ENCODE data around the gene UAP1. TPM values are rescaled to one million over a fixed set of nuclear protein-coding genes. Genes with fewer than 3 reads are reported as not detected.

UAP1 gene
- total RNA-seq, 2 experiments from 2014 or later: 14.1 to 23.5 TPM

DNA sequence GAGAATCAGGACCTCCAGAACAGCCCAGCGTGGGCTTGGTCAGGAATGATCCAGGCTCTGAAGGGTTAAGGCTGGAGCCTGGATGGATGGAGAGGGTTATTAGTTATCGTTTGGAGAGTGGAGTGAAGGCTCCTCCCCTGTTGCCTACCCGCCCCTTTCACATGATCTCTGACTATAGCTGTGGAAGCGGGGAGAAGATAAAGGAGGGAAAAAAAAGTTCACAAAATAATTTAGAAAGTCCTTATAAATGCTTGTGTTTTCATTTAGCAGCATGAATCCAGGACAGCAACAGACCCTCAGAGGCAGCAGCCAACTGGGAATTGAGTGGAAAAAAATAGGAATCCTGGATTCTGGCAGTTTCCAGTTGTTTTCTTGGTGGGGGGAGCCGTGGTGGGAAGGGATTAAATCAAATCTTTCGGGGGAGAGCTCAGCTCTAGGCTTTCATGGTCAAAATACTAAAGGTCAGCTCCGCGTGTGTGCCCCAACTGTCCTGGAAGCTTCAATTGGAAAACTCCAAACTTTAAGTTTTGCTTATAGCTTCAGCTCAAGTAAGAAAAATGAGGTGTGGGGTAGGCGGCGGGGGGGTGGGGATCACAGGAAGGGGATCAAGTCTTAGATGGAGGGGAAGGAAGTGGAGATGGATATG lies 70.1 kb downstream of the UAP1 start:
- CTCF ChIA-PET: interaction anchor here (1.7 kb wide), 1 partner anchor 18 kb away, joined by 5 read pairs; no protein-coding TSS in a partner anchor
- DNase-seq (no peak), ATAC-seq (no peak)
- Mint-ChIP-seq H3K9me3 (ENCODE audit: low read depth) (no peaks in the 10 kb centered on the region), H3K36me3 (no peaks in the 10 kb centered on the region), H3K4me3 (no peak overlapping the region), H3K4me1 (peaks cover 8% of the 10 kb centered on the region), H3K27ac (no peak overlapping the region), H3K27me3 (peaks cover 6% of the 10 kb centered on the region)

- CTCF ChIA-PET: interaction anchor here (1.7 kb wide), 1 partner anchor 19 kb away, joined by 5 read pairs; no protein-coding TSS in a partner anchor
- DNase-seq (no peak), ATAC-seq (no peak)
- no peak within 1 kb of the TSS for H3K27ac Mint-ChIP-seq
- no peaks in the 10 kb centered on the region for H3K36me3 Mint-ChIP-seq
- no peak within 1 kb of the TSS for H3K4me3 Mint-ChIP-seq
- H3K9me3 Mint-ChIP-seq (ENCODE audit: low read depth): no peaks in the 10 kb centered on the region
- H3K4me1 Mint-ChIP-seq: peaks cover 4% of the 10 kb centered on the region
- peaks cover 6% of the 10 kb centered on the region for H3K27me3 Mint-ChIP-seq
These were observed 70.7 kb downstream of the UAP1 start, which contains the start of gene DDR2 for GRCh38 chr1:162632217-162632666. DDR2 (plus strand) TSS chr1:162632464; CDS start chr1:162719064, 86,600 bp downstream.

DNA sequence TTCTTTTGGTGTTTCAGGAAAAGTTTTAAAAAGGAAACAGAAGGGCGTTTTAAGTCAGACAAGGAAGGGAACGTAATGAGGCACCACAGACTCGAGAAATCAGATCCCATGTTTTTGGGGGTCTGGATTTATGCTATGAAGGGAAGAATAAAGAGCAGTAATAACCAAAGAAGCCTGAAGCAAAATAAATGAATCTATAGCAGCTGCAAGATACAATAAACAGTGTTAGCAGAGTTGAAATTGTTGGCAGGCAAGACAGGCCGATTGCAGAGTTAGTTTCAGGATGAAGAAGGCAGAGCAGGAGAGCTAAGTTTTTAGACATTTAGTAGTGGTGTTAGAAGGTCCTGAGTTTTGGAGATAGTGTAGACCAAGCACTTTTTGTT lies 71.2 kb downstream of the UAP1 start:
- CTCF ChIA-PET: interaction anchor here (1.7 kb wide), 1 partner anchor 19 kb away, joined by 5 read pairs; no protein-coding TSS in a partner anchor
- no peak overlapping the region for H3K27ac Mint-ChIP-seq
- no peak for ATAC-seq

DNA sequence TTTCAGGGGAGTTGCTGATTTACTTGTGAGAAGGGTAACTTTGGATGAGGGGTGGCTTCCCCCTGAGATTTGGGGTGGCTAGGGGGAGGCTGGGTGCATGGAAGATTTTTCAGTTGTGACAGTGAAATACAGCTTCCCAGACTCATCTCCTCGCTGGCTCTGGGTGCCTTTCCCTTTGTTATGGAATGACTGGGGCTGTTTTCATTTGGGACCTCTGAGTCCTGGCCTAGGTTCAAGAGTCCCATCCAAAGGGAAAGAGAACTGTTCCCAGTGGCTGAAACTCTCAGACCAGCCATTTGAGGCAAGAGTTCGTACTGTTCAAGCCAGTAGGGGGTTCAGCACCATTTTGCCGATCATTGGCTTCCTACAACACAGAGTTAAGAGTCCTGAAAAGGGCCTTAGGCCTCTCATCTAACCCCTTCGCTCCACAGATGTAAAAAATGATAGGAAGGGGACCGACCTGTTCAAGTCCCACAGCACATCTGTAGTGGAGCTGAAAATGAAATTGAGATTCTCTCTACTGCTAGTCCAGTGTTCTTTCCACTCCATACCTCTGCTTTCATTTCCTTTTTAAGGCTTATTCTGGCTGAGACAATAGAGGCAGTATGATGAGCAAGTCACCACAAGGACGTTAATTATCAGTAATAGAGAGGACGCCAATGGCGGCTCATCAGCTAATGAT lies 71.7 kb downstream of the UAP1 start:
- no peak for DNase-seq
- CTCF ChIA-PET: interaction anchor here (1.7 kb wide), 1 partner anchor 20 kb away, joined by 5 read pairs; no protein-coding TSS in a partner anchor

More for the DNA sequence above, 71.2 kb downstream of the UAP1 start:
- H3K9me3 Mint-ChIP-seq (ENCODE audit: low read depth): no peaks in the 10 kb centered on the region
- no peak for DNase-seq
- peaks cover under 1% of the 10 kb centered on the region for H3K4me1 Mint-ChIP-seq
- H3K4me3 Mint-ChIP-seq: no peak overlapping the region
- H3K36me3 Mint-ChIP-seq: no peaks in the 10 kb centered on the region
- H3K27me3 Mint-ChIP-seq: peaks cover 6% of the 10 kb centered on the region

GRCh38 chr1:162635418-162635817 lies 73.9 kb downstream of the UAP1 start:
- Mint-ChIP-seq H3K27ac (no peak overlapping the region), H3K4me3 (no peak overlapping the region), H3K4me1 (no peaks in the 10 kb centered on the region), H3K27me3 (peaks cover 3% of the 10 kb centered on the region), H3K36me3 (no peaks in the 10 kb centered on the region), H3K9me3 (ENCODE audit: low read depth) (no peaks in the 10 kb centered on the region)
- DNase-seq: no peak
- CTCF ChIA-PET: no interaction called here
- no peak for ATAC-seq

More for the DNA sequence above, 71.7 kb downstream of the UAP1 start:
- Mint-ChIP-seq H3K27me3 (peaks cover 6% of the 10 kb centered on the region), H3K4me3 (no peak overlapping the region), H3K4me1 (no peaks in the 10 kb centered on the region), H3K36me3 (no peaks in the 10 kb centered on the region), H3K27ac (no peak overlapping the region), H3K9me3 (ENCODE audit: low read depth) (no peaks in the 10 kb centered on the region)
- no peak for ATAC-seq

DNA sequence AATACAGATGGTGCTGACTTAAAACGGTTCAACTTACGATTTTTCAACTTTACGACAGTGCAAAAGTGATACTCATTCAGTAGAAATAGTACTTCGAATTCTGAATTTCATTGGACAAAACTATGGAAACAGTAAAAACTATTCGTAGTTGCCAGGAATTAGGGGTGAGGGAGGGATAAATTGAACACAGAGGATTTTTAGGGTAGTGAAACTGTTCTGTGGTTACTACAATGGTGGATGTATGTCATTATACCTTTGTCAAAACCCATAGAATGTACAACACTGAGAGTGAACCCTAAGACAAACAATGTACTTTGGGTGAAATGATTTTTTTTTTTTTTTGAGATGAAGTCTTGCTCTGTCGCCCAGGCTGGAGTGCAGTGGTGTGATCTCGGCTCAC lies 78.2 kb downstream of the UAP1 start:
- no peaks in the 10 kb centered on the region for H3K9me3 Mint-ChIP-seq (ENCODE audit: low read depth)
- H3K27ac Mint-ChIP-seq: no peak overlapping the region
- CTCF ChIA-PET: no interaction called here
- no peaks in the 10 kb centered on the region for H3K36me3 Mint-ChIP-seq
- no peaks in the 10 kb centered on the region for H3K4me1 Mint-ChIP-seq
- DNase-seq: no peak
- no peak for ATAC-seq
- peaks cover 3% of the 10 kb centered on the region for H3K27me3 Mint-ChIP-seq
- H3K4me3 Mint-ChIP-seq: no peak overlapping the region

- CTCF ChIA-PET: no interaction called here
- DNase-seq (no peak), ATAC-seq (no peak)
- no peak overlapping the region for H3K4me3 Mint-ChIP-seq
- no peaks in the 10 kb centered on the region for H3K9me3 Mint-ChIP-seq (ENCODE audit: low read depth)
- peaks cover 3% of the 10 kb centered on the region for H3K27me3 Mint-ChIP-seq
- no peaks in the 10 kb centered on the region for H3K36me3 Mint-ChIP-seq
- no peaks in the 10 kb centered on the region for H3K4me1 Mint-ChIP-seq
- H3K27ac Mint-ChIP-seq: no peak overlapping the region
These were observed 79.6 kb downstream of the UAP1 start for GRCh38 chr1:162641114-162641513.

- Mint-ChIP-seq H3K36me3 (no peaks in the 10 kb centered on the region), H3K4me1 (no peaks in the 10 kb centered on the region), H3K27ac (no peak overlapping the region), H3K4me3 (no peak overlapping the region), H3K9me3 (ENCODE audit: low read depth) (no peaks in the 10 kb centered on the region), H3K27me3 (peaks cover 20% of the 10 kb centered on the region)
- no peak for ATAC-seq
- no peak for DNase-seq
- CTCF ChIA-PET: no interaction called here
These were observed 83.4 kb downstream of the UAP1 start for GRCh38 chr1:162644986-162645314.

- CTCF ChIA-PET: no interaction called here
- ATAC-seq: no peak
- Mint-ChIP-seq H3K36me3 (no peaks in the 10 kb centered on the region), H3K4me1 (no peaks in the 10 kb centered on the region), H3K27ac (no peak overlapping the region), H3K27me3 (peaks cover 20% of the 10 kb centered on the region), H3K4me3 (no peak overlapping the region), H3K9me3 (ENCODE audit: low read depth) (no peaks in the 10 kb centered on the region)
- no peak for DNase-seq
These were observed 84.1 kb downstream of the UAP1 start for GRCh38 chr1:162645666-162646065.

DNA sequence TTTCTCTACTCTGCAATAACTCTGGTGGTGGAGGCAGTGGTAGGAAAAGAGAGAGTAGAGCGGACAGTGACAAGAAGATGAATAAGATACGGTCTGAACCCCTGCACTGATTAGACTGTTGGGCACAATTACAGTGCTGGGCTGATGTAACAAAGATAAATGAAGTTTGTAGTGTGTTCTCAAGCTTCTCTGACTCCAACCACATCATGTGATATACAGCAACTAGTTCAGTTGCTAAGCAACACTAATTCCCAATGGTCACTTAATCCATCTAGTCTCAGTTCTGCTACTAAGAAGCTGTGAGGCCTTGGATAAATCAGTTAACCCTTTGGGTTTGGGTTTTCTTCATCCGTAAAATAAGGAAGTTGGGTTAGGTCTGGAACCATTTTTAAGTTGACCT lies 88.1 kb downstream of the UAP1 start:
- H3K36me3 Mint-ChIP-seq: no peaks in the 10 kb centered on the region
- H3K4me1 Mint-ChIP-seq: no peaks in the 10 kb centered on the region
- CTCF ChIA-PET: no interaction called here
- no peaks in the 10 kb centered on the region for H3K9me3 Mint-ChIP-seq (ENCODE audit: low read depth)
- no peak overlapping the region for H3K4me3 Mint-ChIP-seq
- DNase-seq (no peak), ATAC-seq (no peak)
- peaks cover 33% of the 10 kb centered on the region for H3K27me3 Mint-ChIP-seq
- no peak overlapping the region for H3K27ac Mint-ChIP-seq

Other genes starting within 250 kb of the UAP1 start
- gene SPATA46, start 184.9 kb upstream of the UAP1 start, total RNA-seq: not detected
- not detected for gene C1orf226, start 180.0 kb upstream of the UAP1 start, total RNA-seq
- gene SH2D1B, start 149.6 kb upstream of the UAP1 start, total RNA-seq: not detected
- gene UHMK1, start 63.9 kb upstream of the UAP1 start, total RNA-seq: 10 to 100 TPM; 51.5 to 62.0 TPM
- under 1 TPM; 0.16 to 0.18 TPM for gene DDR2, start 70.7 kb downstream of the UAP1 start, total RNA-seq
- 10 to 100 TPM; 33.9 to 37.1 TPM for gene HSD17B7, start 229.0 kb downstream of the UAP1 start, total RNA-seq